Measurements from ENCODE around the gene STK24.
"Not testable (repeated sequence)": the region's sequence is repeated elsewhere in the genome, so short reads cannot be mapped to it uniquely, and the experiment has no call there.

The STK24 gene

DNA sequence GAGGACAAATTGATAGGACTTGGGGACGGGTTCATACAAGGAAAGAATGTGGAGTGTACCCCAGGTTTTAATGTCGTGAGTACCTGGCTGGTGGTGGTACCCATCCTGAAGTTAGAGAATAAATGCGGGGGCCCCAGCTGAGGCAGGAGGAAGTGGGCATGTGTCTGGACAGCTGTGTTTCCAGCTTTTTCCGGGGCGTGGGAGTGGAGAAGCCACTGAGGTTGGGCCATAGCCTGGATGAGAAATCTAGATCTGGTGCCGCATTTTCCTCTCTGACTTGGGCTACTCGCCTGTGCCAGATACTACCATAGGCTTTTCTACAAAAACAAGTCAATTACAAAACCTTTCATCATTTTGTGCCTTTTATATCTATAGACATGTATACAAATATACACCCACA is 147.4 kb downstream of the STK24 start:
- no peak for DNase-seq

DNA sequence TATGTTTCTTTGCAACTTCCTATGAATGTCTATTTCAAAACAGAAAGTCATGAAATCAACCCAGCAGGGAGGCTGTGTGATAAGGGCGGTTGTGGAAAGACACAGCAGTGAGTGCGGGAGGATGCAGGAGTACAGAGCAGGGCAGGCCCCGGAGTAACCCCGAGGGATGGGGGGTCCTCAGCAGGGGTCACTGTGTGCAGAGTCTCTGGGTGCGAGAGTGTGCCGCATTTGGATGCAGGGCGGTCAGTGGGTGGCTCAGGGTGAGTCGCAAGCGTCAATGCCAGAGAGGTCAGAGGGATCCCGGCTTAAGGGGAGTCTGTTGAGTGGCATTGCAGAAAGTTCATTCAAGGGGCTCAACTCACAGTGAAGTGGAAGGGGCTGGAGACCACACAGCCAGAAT is 147.8 kb downstream of the STK24 start:
- DNase-seq, result no peak

DNA sequence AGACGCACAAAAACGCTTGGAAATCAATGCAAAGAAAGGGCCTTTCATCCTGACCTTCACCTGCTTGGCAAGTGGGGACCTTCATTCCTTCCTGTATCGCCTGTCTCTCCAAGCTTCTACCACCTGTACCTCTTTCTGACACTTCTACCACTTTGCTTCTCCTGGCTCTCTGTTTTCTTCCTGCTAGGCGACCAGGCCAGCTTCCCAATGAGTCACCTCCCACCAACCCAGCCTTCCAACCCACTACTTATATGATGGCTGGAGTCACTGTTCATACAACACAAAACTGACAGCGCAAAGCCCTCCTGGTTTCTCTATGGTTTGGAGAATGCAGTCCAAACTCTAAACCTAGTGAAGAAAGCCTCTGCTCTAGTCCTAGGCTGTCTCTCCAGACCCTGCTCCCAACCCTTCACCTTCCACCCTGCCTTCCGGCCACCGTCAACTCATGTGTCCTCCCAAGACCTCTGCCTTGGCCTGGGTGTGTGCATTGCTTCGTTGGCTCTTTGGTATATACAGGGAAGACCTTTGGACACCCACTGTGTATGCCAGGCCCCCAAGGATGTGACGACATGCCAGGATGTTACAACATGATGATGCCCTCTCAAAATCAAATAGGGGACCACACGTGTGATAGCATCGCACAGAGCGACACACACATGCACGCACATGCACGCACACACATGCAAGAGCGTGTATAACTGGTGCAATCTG is 148.5 kb downstream of the STK24 start:
- DNase-seq, result no peak

DNA sequence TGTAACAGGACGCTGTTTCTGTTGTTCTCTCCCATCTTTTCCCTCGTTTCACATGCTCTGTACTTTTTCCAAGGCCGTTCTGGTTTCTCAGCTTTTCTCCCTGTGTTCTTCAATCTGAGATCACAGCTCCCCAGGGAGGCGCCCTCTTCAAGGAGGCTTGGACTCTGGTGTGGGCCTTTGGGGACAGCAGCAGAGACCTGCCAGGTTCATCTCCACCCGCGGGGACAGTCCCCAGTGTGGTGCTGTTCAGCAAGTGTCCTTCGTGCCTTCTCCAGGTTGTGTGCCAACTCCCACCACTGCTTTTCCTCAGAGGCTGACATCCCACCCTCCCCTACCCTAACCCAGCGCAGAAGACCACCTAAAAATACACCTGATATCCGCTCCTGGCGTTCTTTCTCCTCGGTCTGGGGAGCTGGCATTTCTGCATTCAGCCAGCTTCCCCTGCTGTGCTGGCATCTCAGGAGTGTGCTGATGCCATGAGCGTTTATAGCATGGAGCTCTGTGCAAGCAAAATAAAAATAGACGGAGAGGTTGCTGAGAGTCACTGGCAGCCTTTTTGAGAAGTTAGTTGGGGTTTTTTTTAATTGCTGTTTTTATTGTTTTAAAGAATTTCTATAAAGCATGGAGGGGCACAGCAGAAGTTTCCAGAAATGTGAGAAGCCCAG is 149.4 kb downstream of the STK24 start:
- DNase-seq, result no peak

DNA sequence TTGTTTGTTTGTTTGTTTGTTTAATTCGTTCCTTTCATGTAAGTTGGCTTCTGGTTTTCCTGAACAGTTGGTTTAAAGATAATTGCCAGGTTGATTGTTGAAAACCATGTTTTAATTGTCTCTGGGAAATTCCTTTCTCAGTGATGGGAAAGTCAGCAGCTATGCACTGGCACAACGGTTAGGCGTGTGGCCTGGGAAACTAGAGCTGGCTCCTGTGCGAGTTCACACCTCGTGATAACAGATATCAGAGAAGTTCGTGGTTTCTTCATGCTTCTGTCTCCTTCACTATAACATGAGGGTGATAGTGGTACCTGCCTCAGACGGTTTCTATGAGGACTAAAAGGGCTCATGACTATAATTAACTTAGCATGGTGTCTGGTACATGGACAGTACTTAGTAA is 153.5 kb downstream of the STK24 start:
- DNase-seq, result no peak

DNA sequence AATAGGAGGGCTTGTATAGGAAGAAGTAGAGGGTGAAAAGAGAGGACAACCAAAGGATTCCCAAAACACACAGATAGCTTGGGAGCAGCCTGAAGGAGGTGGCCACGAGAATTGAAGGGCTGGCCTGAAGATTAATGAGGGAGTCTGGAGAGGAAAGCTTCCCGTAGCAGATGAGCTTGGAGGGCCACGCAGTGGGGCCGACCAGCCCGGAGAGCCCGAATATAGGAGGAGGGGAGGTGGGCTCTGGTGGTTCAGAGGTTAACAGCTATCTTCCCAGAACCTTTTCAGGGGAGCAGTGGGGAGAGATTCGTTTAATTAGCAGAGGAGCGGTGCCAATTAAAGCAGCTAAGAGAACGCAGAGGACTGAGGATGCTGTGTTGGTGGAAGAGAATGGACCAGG is 154.9 kb downstream of the STK24 start:
- no peak for DNase-seq

DNA sequence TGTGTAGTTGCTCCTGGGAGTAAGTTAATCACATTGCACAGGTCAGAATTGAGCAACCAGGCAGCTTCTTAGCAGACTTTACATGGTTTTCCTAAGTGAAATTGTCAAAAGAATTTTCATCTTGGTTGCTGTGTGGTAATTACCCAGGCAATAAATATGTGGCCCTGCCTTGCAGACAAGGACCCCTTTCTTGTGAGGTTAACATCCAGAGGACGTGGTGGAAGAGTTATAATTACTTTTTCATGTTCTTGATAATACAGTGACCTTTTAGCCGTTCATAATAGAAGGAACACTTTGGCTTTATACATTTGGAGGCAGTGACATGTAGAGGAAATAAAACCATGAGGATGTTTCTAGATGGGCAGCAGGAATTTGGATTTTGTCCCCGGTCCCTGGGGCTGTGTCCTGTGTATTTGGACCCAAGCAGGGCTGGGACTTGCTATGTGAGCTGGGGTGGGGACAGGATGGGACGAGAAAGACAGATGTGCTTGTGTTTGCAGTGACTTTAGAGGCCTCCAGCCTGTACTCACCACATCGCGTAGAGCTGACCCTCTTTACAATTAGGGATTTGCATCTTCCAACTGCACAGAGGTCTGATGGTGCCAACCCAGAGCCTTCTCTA is 156.2 kb downstream of the STK24 start:
- no peak for DNase-seq

DNA sequence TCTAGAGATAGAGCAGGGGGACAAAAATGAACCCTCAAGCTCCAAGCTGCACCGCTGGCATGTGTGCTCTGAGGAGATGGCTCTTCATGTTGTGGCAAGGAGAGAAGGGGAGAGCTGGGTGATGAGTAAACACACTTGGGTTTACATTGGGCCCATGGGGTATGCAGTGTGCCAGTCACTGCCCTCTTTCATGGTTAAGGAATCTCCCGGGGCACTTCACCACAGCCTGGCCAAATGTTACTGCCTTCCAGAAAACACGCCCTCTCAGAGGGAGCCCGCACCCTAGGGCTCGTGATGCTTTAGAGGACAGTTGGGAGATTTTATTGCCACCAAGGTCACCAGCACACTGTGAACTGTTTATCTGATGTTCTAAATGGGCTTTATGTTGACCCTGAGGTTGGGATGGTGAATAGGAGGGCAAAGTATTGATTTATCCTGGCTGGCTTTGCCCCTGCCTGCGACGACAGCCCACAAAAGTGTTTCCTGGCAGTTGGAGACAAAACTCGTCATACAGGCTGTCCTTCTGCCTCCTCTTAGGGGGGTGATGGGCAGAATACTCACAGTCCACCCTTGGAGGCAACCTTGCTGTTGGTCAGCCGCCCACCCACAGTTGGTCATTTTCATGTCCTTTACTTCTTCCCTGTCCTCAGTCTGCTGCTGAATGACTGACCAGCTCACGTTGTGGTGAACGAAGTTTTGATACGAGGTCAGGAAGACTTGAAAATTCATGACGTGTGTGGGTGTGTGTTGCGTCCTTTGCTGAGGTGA is 156.9 kb downstream of the STK24 start:
- no peak for DNase-seq

DNA sequence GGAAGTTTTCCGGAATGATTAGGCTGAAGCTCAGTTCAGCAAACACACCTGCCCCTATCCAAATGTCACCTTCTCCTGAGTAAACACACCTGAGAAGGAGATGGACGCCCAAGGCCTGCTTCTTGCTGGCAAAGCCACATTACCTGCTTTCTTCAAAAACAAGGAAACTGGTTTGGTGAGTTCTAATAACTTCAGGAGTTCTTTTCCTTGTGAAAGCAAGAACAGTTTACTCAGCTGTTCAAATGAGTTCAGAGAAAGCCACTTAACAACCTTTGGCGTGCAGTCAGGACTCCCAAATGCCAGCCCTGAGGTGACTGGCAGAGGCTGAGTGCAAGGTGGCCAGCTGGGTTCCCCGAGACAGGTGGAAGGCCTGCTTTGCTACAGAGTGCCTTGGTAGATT is 160.5 kb downstream of the STK24 start:
- DNase-seq, result no peak

DNA sequence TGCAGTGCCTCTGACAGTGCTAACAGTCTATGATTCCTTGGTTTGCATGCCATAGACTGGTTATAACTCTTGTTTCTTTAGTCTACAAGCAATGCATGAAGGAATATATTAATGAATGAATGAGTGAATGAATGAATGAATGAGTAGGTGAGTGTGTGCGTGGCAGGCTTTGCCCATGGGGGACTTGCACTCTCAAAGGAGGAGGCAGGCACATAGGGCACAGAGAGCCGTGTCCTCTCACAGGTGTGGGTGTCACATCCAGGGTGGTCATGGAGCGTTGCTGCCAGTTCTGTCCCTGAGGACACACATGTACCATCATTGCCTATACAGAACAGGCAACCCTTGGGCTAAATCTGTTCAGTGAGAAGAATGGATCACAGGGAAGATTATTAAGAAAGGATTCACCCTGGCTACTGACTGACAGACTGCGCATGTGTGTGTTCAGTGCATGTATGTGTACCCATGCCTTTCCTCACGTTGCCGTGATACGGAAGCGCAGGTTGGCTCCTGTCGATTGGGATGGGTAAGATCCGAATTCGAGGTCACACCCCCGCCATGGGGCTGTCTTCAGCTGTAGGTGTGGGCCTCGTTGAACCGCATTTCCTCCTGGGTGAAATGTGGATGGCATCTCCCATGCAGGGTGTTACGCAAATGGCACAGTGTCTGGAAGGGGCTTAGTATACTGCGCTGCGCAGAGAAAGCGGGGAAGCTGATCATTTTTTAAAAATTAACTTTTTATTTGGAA is 161.4 kb downstream of the STK24 start:
- no peak for DNase-seq

DNA sequence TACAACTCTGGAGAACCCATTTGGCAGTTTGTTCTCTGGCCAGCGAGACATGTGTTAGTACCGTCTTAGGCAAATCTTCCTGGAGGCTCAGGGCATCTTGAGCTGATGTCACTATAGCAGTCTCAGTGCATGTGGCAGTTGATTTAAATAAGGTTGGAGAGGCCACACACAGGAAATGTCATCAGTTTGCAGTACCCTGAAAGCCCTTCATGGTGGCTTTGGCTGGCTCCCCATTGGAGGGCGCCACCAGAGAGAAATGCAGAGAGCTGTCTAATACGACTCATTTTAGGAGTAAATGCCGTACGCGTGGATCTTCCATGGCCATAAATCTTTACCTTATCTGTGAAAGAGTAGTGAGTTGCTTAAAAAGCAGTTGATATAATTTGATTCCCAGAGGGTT is 163.1 kb downstream of the STK24 start:
- DNase-seq, result no peak

DNA sequence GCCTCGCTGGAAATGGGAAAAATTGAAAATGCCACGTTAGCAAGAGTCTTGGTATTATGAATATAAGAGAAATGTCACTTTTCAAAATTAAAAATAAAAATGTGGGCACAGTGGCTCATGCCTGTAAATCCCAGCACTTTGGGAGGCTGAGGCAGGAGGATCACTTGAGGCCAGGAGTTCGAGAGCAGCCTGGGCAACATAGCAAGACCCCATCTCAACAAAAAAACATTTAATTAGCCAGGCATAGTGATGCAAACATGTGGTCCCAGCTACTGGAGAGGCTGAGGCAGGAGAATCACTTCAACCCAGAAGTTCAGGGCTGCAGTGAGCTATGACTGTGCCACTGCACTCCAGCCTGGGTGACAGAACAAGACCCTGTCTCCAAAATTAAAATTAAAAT is 163.6 kb downstream of the STK24 start:
- not testable (repeated sequence) for DNase-seq

DNA sequence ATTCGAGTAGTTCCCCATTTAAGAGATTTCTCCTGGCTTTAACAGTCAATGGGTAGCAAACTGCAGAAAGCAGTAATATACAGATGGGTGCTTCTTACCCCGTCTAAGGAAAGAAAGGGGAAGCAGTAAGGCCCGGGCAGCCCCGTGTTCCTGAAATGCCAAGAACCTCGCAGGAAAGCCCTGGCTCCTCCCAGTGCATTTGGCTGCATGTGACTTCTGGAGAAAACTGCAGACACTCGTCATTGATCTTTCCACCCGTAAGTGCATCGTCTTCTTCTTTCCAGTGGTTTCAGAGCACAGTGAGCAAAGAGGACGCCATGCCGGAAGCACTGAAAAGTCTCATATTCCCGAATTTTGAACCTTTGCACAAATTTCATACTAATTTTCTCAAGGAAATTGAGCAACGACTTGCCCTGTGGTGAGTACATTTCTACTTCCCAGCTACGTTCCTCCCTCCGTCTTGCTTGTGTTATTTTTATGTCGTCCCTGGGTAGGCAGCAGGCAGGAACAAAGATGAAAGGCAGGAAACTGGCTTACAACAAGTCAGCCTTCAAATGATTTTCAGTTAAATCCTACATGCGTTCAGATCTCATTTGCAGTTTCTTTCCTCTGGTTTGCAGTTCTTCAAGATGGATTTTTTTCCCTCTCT is 165.2 kb downstream of the STK24 start:
- DNase-seq, result no peak

DNA sequence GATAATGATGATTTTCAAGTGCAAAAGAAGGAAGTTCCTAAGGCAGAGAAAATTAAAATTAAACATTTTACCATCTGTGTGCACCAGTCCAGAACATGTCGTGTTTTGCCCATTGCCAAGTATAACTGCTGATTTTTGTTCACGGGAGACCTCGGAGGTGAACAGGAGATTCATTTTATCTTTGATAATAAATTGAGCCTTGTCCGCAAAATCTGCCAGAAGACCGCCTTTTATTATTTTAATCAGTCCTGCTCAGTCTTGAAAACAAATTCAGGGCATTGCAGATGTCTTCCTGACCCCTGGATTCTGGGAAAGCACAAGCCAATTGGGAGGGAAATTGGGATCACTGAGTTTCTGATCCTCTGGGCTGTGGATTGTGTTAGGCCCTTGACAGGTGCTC is 165.9 kb downstream of the STK24 start:
- DNase-seq, result no peak

DNA sequence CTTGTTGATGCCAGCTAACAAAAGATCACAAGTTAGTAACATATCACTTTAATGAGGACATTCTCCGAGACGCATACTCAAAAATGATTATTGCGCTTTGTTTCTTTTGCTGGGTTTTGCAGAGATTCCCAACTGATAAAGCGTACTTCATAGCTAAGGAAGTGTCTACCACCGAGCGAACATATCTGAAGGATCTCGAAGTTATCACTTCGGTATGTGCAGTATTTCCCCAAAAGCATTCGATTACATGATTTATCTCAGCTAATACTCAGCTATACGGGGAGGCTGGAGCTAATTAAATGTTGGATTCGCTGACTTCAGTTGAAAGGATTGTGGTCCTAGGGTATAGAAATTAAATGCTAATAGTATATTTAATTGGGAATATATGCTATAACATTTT is 166.3 kb downstream of the STK24 start:
- no peak for DNase-seq

DNA sequence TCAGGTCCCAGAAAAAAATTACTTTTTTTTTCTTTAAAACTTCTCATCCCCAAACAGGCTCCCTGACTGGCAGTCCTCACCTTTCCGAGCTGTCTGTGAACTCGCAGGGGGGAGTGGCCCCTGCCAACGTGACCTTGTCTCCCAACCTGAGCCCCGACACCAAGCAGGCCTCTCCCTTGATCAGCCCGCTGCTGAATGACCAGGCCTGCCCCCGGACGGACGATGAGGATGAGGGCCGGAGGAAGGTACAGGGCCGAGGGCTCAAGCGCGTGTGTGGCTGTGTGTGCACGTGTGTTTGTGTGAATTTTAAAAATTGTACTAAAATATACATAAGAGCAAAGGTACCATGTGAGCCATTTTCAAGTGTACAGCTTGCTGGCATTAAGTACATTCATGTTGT is 167.6 kb downstream of the STK24 start:
- DNase-seq, result no peak

DNA sequence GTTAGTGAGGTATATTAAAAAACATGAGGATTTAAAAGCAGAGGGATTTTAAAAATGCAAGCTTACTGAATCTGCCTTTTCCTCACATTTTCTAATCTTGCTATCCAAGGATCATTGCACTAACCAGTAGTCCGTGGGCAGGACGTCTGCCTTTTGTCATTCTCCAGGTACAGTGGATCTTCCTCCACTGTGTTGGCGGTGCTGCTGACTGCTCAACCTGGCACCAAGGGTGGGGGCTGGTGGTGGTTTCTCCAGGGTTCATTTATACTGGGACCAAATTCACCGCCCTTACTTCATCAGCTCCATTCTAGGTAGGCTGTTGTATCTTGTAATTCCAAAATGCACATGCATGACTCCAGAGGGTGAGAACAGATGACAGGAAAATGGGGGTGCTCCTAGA is 169.3 kb downstream of the STK24 start:
- DNase-seq, result no peak

DNA sequence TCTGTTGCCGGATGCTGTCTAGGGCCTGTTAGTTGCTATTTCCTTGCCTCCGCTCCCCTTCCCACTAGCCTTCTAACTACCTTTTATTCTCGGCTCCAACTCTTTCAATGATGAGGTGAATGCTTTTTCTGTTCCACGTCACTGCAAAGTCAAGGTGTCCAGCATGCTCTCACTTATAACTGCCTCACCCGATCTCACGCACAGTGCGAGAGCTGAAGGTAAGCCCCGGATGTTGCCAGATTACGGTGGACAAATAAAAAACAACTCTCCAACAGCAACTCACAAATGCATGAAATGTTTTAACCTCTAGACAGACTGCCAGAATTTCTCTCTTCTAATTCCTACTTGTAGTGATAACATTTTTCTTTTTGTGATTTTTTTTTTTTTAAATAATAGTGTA is 169.9 kb downstream of the STK24 start:
- no peak for DNase-seq

DNA sequence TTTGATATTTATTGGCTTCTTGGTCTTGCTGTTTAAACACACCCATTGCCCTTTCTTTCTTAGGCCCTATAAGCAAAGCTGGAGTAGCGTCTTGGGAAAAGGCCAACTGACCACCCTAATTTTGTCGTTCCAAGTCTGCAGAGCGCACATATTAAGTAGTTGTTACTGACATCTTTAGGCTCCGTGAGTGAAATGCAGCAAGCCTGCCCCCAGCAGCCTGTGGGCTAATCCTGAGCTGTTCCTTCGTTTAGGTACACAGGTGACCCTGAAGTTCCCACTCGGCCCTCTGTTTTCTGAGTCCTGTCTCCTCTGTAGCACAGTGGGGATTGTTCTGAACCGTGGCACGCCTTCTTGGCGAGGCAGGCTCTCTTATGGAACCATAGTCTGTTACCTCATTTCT is 170.5 kb downstream of the STK24 start:
- no peak for DNase-seq

DNA sequence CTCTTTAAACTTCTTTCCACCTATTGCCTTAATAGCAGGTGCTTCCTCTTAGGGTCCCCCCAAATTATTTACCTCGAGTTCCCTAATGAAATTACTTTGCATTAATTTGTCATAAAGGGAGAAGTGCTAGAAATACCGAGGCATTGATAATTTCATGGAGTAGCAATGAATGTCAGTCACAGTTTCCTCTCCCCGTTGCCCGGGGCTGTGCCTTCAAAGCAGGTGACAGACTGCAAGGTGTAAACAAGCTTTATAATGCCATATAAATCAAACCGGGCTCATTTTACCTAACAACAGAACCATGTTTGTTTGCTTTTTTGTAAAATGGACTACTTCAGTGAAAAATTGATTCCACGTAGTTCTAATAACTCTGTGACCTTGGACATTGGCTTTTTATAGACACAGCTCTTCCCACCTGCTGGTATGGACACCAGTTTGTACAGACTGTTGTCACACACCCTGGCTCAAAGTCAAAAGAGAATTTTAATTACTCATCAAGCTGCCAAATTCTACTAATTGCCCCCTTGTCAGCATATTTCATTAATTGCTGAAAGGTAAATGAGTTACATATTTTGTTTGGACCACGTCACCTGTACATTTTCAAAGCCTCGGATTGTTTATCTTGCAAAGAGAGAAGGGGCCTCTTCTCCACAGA is 171.1 kb downstream of the STK24 start:
- no peak for DNase-seq

DNA sequence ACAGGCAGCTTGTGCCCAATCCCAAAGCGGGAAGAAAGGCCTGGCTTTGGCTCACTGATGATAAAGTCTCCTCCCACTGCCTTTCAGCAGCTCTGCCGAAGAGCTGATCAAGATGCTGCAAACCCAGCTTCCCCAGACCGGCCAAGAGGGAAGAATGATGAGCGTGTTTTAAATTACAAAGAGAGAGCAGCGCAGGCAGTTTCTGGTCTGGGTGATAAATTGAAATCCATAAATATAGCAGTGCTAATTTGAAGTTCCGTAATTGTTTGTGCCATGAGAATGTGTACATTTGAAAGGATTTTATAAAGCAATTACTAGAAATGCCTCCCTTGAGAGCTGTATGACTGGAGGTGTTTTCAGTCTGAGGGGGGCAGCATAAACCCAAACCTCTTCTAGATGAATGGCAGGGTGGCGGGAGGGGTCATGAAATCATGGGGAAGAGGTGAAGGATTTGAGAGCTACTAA is 171.8 kb downstream of the STK24 start:
- no peak for DNase-seq

DNA sequence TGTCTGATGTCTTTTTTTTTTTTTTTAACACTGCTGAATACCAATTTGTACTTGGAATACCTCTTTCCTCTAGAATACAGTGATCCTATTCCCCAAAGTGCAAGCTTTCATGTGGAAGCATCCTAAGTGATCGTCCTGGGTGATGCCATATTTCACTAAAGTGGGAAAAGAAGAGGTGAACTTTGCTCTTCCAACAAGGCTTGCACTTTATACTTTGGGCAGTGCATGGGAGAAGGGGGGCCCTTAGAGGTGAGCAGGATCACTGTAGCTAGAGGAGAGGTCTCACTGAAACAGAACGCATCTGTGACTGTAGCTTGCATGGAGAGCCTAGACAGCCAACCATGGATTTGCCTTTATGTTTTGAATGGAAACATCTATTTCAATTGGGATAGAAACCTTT is 173.8 kb downstream of the STK24 start:
- DNase-seq, result no peak

Data from activated T-cell treated with anti-CD3 and anti-CD28 coated beads, Interleukin-2, amount 50 U/mL, for 1 hour (primary cell).